CD8-positive, alpha-beta memory T cell (primary cell): ENCODE data around the gene CNTN1. TPM values are rescaled to one million over a fixed set of nuclear protein-coding genes. Genes with fewer than 3 reads are reported as not detected.

Experiments used
- CTCF ChIA-PET: fragments of 350-600 bp; sonication (Branson Sonifier 250); formaldehyde crosslinking; loops from one replicate; lab custom pipeline; 2021; ENCODE audit warnings: antibody characterized with exemption; lab: Charles Lee
- POLR2A ChIA-PET: fragments of 350-600 bp; sonication (Branson Sonifier 250); formaldehyde crosslinking; loops from one replicate; lab custom pipeline; 2021; ENCODE audit warnings: antibody characterized with exemption; lab: Charles Lee
- DNase-seq, 5 donors: peaks; one replicate each; pipeline versions ENCODE4 v3.0.0 to v3.0.0-alpha.2; 2020 to 2022; ENCODE audit warnings: mixed read lengths in 1 of 5
- H3K27ac ChIP-seq: one replicate; pipeline ENCODE4 v1.7.0; 2013; ENCODE audit warnings: low read depth, mild to moderate bottlenecking, low read length, moderate library complexity
- H3K27me3 ChIP-seq: 2 replicates; pipeline ENCODE4 v1.7.0; 2013; ENCODE audit warnings: low read length, mild to moderate bottlenecking; ENCODE audit not compliant: insufficient read depth, poor library complexity, severe bottlenecking
- H3K36me3 ChIP-seq: 2 replicates; pipeline ENCODE4 v1.7.0; 2013; ENCODE audit warnings: mild to moderate bottlenecking, low read length, moderate library complexity; ENCODE audit not compliant: insufficient read depth
- H3K4me1 ChIP-seq: 2 replicates; pipeline ENCODE4 v1.7.0; 2013; ENCODE audit warnings: mild to moderate bottlenecking, low read length, moderate library complexity; ENCODE audit not compliant: insufficient read depth
- H3K4me3 ChIP-seq: 2 replicates; pipeline ENCODE4 v1.7.0; 2013; ENCODE audit warnings: mild to moderate bottlenecking, low read length
- H3K9me3 ChIP-seq: 2 replicates; pipeline ENCODE4 v1.7.0; 2013; ENCODE audit warnings: mild to moderate bottlenecking, low read length
- H3K27ac Mint-ChIP-seq, 8 donors: one replicate each; pipeline ENCODE4 v1.8.0; 2020 to 2021; ENCODE audit warnings: mixed read lengths in 8 of 8, mild to moderate bottlenecking in 6 of 8, inconsistent platforms in 3 of 8, moderate library complexity in 3 of 8
- H3K27me3 Mint-ChIP-seq, 2 donors: one replicate each; pipeline ENCODE4 v1.8.0; 2020 to 2021; ENCODE audit warnings: mixed read lengths in 2 of 2, mild to moderate bottlenecking in 1 of 2, moderate library complexity in 1 of 2
- H3K36me3 Mint-ChIP-seq, 3 donors: one replicate each; pipeline ENCODE4 v1.8.0; 2020 to 2021; ENCODE audit warnings: mixed read lengths in 3 of 3, inconsistent platforms in 1 of 3, mild to moderate bottlenecking in 1 of 3
- H3K4me1 Mint-ChIP-seq, 3 donors: one replicate each; pipeline ENCODE4 v1.8.0; 2020 to 2021; ENCODE audit warnings: mixed read lengths in 3 of 3, inconsistent platforms in 1 of 3, mild to moderate bottlenecking in 1 of 3
- H3K4me3 Mint-ChIP-seq, 7 donors: one replicate each; pipeline ENCODE4 v1.8.0; 2020 to 2021; ENCODE audit warnings: mixed read lengths in 7 of 7, mild to moderate bottlenecking in 6 of 7, moderate library complexity in 4 of 7, inconsistent platforms in 2 of 7
- H3K9me3 Mint-ChIP-seq, 5 donors: one replicate each; pipeline ENCODE4 v1.8.0; 2020 to 2022; ENCODE audit warnings: mixed read lengths in 5 of 5, mild to moderate bottlenecking in 3 of 5, moderate library complexity in 2 of 5, inconsistent platforms in 1 of 5
- polyA plus RNA-seq: library from polyadenylated mRNA; unstranded; fragments of 300-500 nt; fragmentation: Illumina TruSeq; gene quantifications from one replicate; pipeline ENCODE4 v1.2.3, GENCODE V29; 2021
- total RNA-seq, 2 experiments: library from RNA; stranded (reverse); gene quantifications; one replicate each; pipeline ENCODE4 v1.2.3, GENCODE V29; 2021

CNTN1 gene
- total RNA-seq (not detected), polyA plus RNA-seq (not detected)

- DNase-seq, result no peak
- H3K4me1 ChIP-seq, result no peaks in the 10 kb centered on the region
- POLR2A ChIA-PET, result no interaction called here
These were observed at the start of gene CNTN1 for GRCh38 chr12:40691913-40692764. TSS of gene CNTN1 (plus strand) at chr12:40692439.

DNA sequence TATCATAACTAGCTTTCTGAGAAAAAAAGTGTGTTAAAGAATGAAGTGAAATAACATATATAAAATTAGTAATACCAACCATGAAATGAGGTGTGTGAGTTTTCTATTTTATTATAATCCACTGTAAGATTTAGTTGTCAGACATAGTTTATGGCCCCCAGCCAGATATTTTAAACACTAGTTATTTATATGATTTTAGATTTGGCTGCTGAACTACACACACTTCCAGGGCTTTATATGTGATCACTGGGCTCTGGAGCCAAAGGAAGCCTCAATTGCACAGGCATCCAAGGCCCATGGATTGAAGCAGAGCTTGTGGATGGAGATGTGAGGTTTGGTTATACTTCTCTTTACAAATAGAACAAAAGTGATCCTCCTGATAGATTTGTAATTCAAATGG is 48.7 kb upstream of the CNTN1 start:
- Histone ChIP-seq H3K4me1 (no peaks in the 10 kb centered on the region), H3K36me3 (no peaks in the 10 kb centered on the region), H3K27ac (no peak overlapping the region), H3K9me3 (no peaks in the 10 kb centered on the region), H3K27me3 (no peaks in the 10 kb centered on the region), H3K4me3 (no peak overlapping the region)
- POLR2A ChIA-PET, result no interaction called here
- H3K9me3 Mint-ChIP-seq, result peaks cover 7 to 14% (median 10%) of the 10 kb centered on the region in 5 donors
- DNase-seq, result no peak
- CTCF ChIA-PET, result no interaction called here
- H3K27me3 Mint-ChIP-seq, result no peaks in the 10 kb centered on the region
- no peaks in the 10 kb centered on the region for H3K4me1 Mint-ChIP-seq
- no peak overlapping the region for H3K4me3 Mint-ChIP-seq
- H3K36me3 Mint-ChIP-seq, result no peaks in the 10 kb centered on the region
- H3K27ac Mint-ChIP-seq, result no peak overlapping the region

More at GRCh38 chr12:40691913-40692764, at the start of gene CNTN1:
- Mint-ChIP-seq H3K4me3 (no peak within 1 kb of the TSS), H3K36me3 (no peaks in the 10 kb centered on the region), H3K27me3 (peaks cover 18% of the 10 kb centered on the region in 2 donors), H3K27ac (no peak within 1 kb of the TSS), H3K9me3 (peaks cover 0 to 5% (median 0%) of the 10 kb centered on the region in 5 donors), H3K4me1 (no peaks in the 10 kb centered on the region)
- no peak within 1 kb of the TSS for H3K27ac ChIP-seq
- no peaks in the 10 kb centered on the region for H3K27me3 ChIP-seq
- H3K36me3 ChIP-seq, result no peaks in the 10 kb centered on the region
- no peaks in the 10 kb centered on the region for H3K9me3 ChIP-seq
- CTCF ChIA-PET, result no interaction called here
- H3K4me3 ChIP-seq, result no peak within 1 kb of the TSS

GRCh38 chr12:40643976-40644375 is 48.3 kb upstream of the CNTN1 start:
- DNase-seq, result no peak
- Histone ChIP-seq H3K9me3 (no peaks in the 10 kb centered on the region), H3K27me3 (no peaks in the 10 kb centered on the region), H3K27ac (no peak overlapping the region), H3K36me3 (no peaks in the 10 kb centered on the region), H3K4me1 (no peaks in the 10 kb centered on the region), H3K4me3 (no peak overlapping the region)
- ChIA-PET POLR2A (no interaction called here), CTCF (no interaction called here)
- peaks cover 7 to 14% (median 11%) of the 10 kb centered on the region in 5 donors for H3K9me3 Mint-ChIP-seq
- no peaks in the 10 kb centered on the region for H3K36me3 Mint-ChIP-seq
- no peak overlapping the region for H3K27ac Mint-ChIP-seq
- no peaks in the 10 kb centered on the region for H3K27me3 Mint-ChIP-seq
- H3K4me3 Mint-ChIP-seq, result no peak overlapping the region
- H3K4me1 Mint-ChIP-seq, result no peaks in the 10 kb centered on the region

DNA sequence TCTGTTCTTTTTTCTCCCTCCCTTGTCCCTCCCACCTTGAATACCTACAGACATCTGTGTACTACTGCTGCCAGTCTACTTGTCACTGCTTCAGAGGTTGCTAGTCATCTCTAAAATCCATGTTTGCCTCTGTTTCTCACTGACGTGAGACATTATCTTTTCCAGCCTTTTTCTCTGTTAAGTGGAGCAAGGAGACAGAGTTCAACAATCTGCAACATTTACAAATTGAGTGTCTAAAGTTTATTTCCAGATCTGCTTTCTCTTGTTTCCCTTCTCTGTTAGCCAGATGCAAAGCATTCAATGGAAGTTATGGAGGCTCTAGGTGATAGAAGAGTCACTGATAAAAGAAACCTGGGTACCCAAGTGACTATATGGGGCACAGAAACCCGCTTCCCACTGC is 47.5 kb upstream of the CNTN1 start:
- Mint-ChIP-seq H3K4me3 (no peak overlapping the region), H3K27ac (no peak overlapping the region), H3K9me3 (peaks cover 5 to 16% (median 13%) of the 10 kb centered on the region in 5 donors), H3K27me3 (no peaks in the 10 kb centered on the region), H3K36me3 (no peaks in the 10 kb centered on the region), H3K4me1 (no peaks in the 10 kb centered on the region)
- ChIA-PET POLR2A (no interaction called here), CTCF (no interaction called here)
- Histone ChIP-seq H3K4me3 (no peak overlapping the region), H3K27ac (no peak overlapping the region), H3K27me3 (no peaks in the 10 kb centered on the region), H3K4me1 (no peaks in the 10 kb centered on the region), H3K36me3 (no peaks in the 10 kb centered on the region), H3K9me3 (no peaks in the 10 kb centered on the region)
- no peak for DNase-seq

DNA sequence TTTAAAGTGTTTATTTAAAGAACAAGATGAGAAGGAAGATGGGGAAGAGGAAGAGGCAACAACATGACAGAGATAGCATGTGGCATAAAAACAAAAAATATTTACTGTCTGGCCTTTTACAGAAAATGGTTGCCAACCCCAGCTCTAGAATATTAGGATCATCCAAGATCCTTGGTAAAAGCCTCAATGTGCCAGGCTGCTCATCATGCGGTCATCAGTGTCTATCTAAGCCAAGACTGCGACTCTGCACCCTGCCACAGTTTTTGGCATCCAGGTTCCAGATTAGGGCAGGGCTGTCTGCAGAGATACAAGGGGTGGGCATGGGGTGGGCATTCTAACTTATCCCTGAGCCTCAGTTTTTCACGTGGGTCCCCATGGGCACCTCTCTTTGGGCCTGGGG is 46.9 kb upstream of the CNTN1 start:
- H3K4me3 ChIP-seq, result no peak overlapping the region
- H3K4me3 Mint-ChIP-seq, result no peak overlapping the region
- no peaks in the 10 kb centered on the region for H3K36me3 Mint-ChIP-seq
- H3K4me1 ChIP-seq, result no peaks in the 10 kb centered on the region
- H3K9me3 ChIP-seq, result no peaks in the 10 kb centered on the region
- no peaks in the 10 kb centered on the region for H3K36me3 ChIP-seq
- H3K27ac ChIP-seq, result no peak overlapping the region
- no peaks in the 10 kb centered on the region for H3K27me3 ChIP-seq
- no peaks in the 10 kb centered on the region for H3K4me1 Mint-ChIP-seq
- DNase-seq, result no peak
- H3K27ac Mint-ChIP-seq, result no peak overlapping the region
- H3K27me3 Mint-ChIP-seq, result no peaks in the 10 kb centered on the region
- H3K9me3 Mint-ChIP-seq, result peaks cover 5 to 18% (median 12%) of the 10 kb centered on the region in 5 donors
- POLR2A ChIA-PET, result no interaction called here
- CTCF ChIA-PET, result no interaction called here

- H3K4me3 ChIP-seq, result no peak overlapping the region
- Mint-ChIP-seq H3K9me3 (peaks cover 3 to 16% (median 5%) of the 10 kb centered on the region in 5 donors), H3K27ac (no peak overlapping the region), H3K4me1 (no peaks in the 10 kb centered on the region), H3K36me3 (no peaks in the 10 kb centered on the region), H3K27me3 (no peaks in the 10 kb centered on the region), H3K4me3 (no peak overlapping the region)
- no peak for DNase-seq
- H3K36me3 ChIP-seq, result no peaks in the 10 kb centered on the region
- CTCF ChIA-PET, result no interaction called here
- H3K27ac ChIP-seq, result no peak overlapping the region
- POLR2A ChIA-PET, result no interaction called here
- H3K9me3 ChIP-seq, result no peaks in the 10 kb centered on the region
- H3K27me3 ChIP-seq, result no peaks in the 10 kb centered on the region
- H3K4me1 ChIP-seq, result no peaks in the 10 kb centered on the region
These were observed 45.8 kb upstream of the CNTN1 start for GRCh38 chr12:40646456-40646855.

DNA sequence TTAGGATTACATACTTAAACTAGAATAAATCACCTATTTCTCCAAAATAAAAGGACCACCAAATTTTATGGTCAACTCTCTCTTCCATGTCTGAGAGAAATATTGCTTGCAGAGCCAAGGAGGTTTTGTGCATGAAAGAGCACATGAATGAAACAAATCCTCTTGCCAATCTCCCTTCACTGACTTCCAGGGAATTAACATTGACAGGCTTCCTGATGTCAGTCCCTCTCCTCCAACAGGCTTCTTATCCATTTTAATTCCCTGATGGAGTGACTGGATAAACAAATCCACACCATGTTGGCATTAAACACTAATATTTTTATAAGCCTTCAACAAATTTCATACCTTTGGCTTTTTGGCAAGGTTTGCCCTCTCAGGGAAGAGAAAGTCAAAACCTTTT is 45.3 kb upstream of the CNTN1 start:
- ChIA-PET CTCF (no interaction called here), POLR2A (no interaction called here)

GRCh38 chr12:40647651-40648050 is 44.6 kb upstream of the CNTN1 start:
- CTCF ChIA-PET, result no interaction called here

More for the DNA sequence above, 45.3 kb upstream of the CNTN1 start:
- Histone ChIP-seq H3K27me3 (no peaks in the 10 kb centered on the region), H3K9me3 (no peaks in the 10 kb centered on the region), H3K4me3 (no peak overlapping the region), H3K36me3 (no peaks in the 10 kb centered on the region), H3K27ac (no peak overlapping the region), H3K4me1 (no peaks in the 10 kb centered on the region)
- no peaks in the 10 kb centered on the region for H3K27me3 Mint-ChIP-seq
- no peak for DNase-seq
- H3K4me1 Mint-ChIP-seq, result no peaks in the 10 kb centered on the region
- no peak overlapping the region for H3K4me3 Mint-ChIP-seq
- H3K36me3 Mint-ChIP-seq, result no peaks in the 10 kb centered on the region
- peaks cover 0 to 11% (median under 1%) of the 10 kb centered on the region in 5 donors for H3K9me3 Mint-ChIP-seq
- no peak overlapping the region for H3K27ac Mint-ChIP-seq

More at GRCh38 chr12:40647651-40648050, 44.6 kb upstream of the CNTN1 start:
- Mint-ChIP-seq H3K36me3 (no peaks in the 10 kb centered on the region), H3K27ac (no peak overlapping the region), H3K9me3 (peaks cover 0 to 11% (median 0%) of the 10 kb centered on the region in 5 donors), H3K4me3 (no peak overlapping the region), H3K4me1 (no peaks in the 10 kb centered on the region), H3K27me3 (no peaks in the 10 kb centered on the region)
- no peak overlapping the region for H3K4me3 ChIP-seq
- H3K27me3 ChIP-seq, result no peaks in the 10 kb centered on the region
- H3K36me3 ChIP-seq, result no peaks in the 10 kb centered on the region
- no peaks in the 10 kb centered on the region for H3K4me1 ChIP-seq
- no peaks in the 10 kb centered on the region for H3K9me3 ChIP-seq
- no peak for DNase-seq
- H3K27ac ChIP-seq, result no peak overlapping the region
- POLR2A ChIA-PET, result no interaction called here
